HL-60 (cell line): Measurements from ENCODE around the gene PPFIBP2.

ENCODE experiments used
- DNase-seq, 2 experiments: peaks; one replicate each; pipeline ENCODE4 v3.0.0-alpha.2; 2010 to 2020; ENCODE audit warnings: low read depth in 1 of 2, low spot score in 1 of 2
- H3K27ac ChIP-seq: fragments of 250-450 bp; sonication (Bioruptor Pico); replicated peaks from 2 replicates; pipeline ENCODE4 v1.5.1; 2020; ENCODE audit warnings: mild to moderate bottlenecking, moderate library complexity
- H3K27me3 ChIP-seq: fragments of 250-450 bp; sonication (Bioruptor Pico); 2 replicates; pipeline ENCODE4 v1.5.1; 2021; ENCODE audit warnings: mild to moderate bottlenecking, moderate library complexity; ENCODE audit not compliant: insufficient read depth, poor library complexity, severe bottlenecking
- H3K4me3 ChIP-seq: replicated peaks from 2 replicates; pipeline ENCODE4 v1.5.1; 2011; ENCODE audit warnings: mild to moderate bottlenecking, control low read depth, low read length; ENCODE audit not compliant: insufficient read depth
- CTCF ChIP-seq: IDR thresholded peaks from one replicate; pipeline ENCODE4 v1.5.1; 2011; ENCODE audit warnings: low read length, control low read depth, inconsistent platforms; ENCODE audit not compliant: insufficient read depth
- GABPA ChIP-seq: IDR thresholded peaks from 2 replicates; pipeline ENCODE4 v1.6.1; 2012; ENCODE audit warnings: low read depth
- POLR2AphosphoS5 ChIP-seq: IDR thresholded peaks from 2 replicates; pipeline ENCODE4 v1.6.1; 2012; ENCODE audit warnings: low read depth
- REST ChIP-seq: IDR thresholded peaks from 2 replicates; pipeline ENCODE4 v1.6.1; 2012; ENCODE audit warnings: low read depth; ENCODE audit not compliant: insufficient replicate concordance
- SPI1 ChIP-seq: IDR thresholded peaks from 2 replicates; pipeline ENCODE4 v1.6.1; 2012; ENCODE audit warnings: low read depth, mild to moderate bottlenecking, borderline replicate concordance

Gene PPFIBP2

GRCh38 chr11:7630002-7630401 is 116.2 kb downstream of the PPFIBP2 start:
- no peaks in the 10 kb centered on the region for H3K27me3 ChIP-seq
- no peak for DNase-seq
- H3K27ac ChIP-seq, result no peak overlapping the region
- no peak overlapping the region for H3K4me3 ChIP-seq
- no peak for TF ChIP-seq GABPA
- TF ChIP-seq POLR2AphosphoS5, result no peak
- no peak for TF ChIP-seq CTCF
- no peak for TF ChIP-seq REST
- TF ChIP-seq SPI1, result no peak

GRCh38 chr11:7632211-7632610 is 118.4 kb downstream of the PPFIBP2 start:
- no peak overlapping the region for H3K4me3 ChIP-seq
- DNase-seq, result no peak

GRCh38 chr11:7635137-7635536 is 121.3 kb downstream of the PPFIBP2 start:
- no peak for TF ChIP-seq CTCF
- no peak for TF ChIP-seq GABPA
- TF ChIP-seq REST, result no peak
- TF ChIP-seq SPI1, result no peak
- no peak for TF ChIP-seq POLR2AphosphoS5
- Histone ChIP-seq H3K27ac (no peak overlapping the region), H3K27me3 (no peaks in the 10 kb centered on the region), H3K4me3 (no peak overlapping the region)
- no peak for DNase-seq

More at GRCh38 chr11:7632211-7632610, 118.4 kb downstream of the PPFIBP2 start:
- TF ChIP-seq SPI1 (no peak), POLR2AphosphoS5 (no peak), CTCF (no peak), REST (no peak), GABPA (no peak)
- Histone ChIP-seq H3K27ac (no peak overlapping the region), H3K27me3 (no peaks in the 10 kb centered on the region)
